NCI-H1694 (cell line): ENCODE results near the gene HYAL4.

Experiments
- DNase-seq: peaks from one replicate; lab custom pipeline; 2025; lab: John Stamatoyannopoulos, UW

Gene HYAL4

GRCh38 chr7:123916240-123916724 is 71.3 kb downstream of the HYAL4 start:
- DNase-seq: peak; percentile 32

GRCh38 chr7:123917878-123918277 is 72.9 kb downstream of the HYAL4 start:
- no peak for DNase-seq

GRCh38 chr7:123918309-123918708 is 73.3 kb downstream of the HYAL4 start:
- no peak for DNase-seq

GRCh38 chr7:123923599-123923998 is 78.6 kb downstream of the HYAL4 start:
- DNase-seq: no peak

GRCh38 chr7:123924941-123925340 is 80.0 kb downstream of the HYAL4 start, which contains the start of gene SPAM1:
TSS of gene SPAM1 (plus strand) at chr7:123925241. CDS start at chr7:123953571, 28,330 bp downstream.
- DNase-seq: no peak
